Measurements from ENCODE around the gene CA5A.

CA5A gene

DNA sequence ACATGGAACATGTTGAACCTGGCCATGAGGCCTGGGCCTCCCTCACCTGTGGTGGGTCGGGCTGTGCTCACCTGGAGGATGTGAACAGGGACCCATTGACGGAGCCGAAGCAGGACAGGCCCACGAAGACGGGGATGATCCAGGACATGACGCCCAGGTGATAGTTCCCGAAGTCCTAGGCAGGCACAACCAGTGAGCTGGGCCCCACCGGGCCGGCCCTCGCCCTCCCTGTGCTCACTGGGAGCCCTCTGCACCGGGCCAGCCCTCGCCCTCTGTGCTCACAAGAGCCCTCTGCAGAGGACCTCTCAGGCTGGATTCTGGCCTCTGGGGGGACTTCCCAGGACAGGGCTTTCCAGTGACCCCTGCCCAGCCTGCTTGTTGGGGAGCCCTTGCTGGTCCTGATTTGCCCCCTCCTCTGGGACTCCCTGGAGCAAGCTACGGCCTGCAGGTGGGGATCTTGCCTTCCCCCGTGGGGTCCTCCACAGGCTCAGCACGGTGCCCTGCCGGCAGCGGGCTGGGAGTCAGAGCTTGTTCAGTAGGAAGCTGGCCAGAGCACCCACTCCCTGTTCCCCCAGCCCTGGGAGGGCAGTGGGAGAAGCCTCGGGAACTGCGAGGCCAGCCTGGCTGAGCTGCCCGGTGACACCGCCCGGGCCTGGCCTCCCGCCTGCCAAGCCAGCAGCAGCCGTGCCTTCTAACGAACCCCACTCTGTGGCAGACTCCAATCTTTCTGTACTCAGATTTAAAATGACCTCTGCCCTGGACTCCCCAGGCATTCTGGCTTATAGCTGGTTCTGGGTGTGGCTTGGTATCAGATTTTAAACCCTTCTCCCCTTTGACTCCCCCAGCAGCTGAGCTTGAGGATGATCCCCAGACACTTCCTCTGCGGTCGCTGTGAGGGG lies 97.4 kb downstream of the CA5A start:
- TF ChIP-seq, protein P1, sequence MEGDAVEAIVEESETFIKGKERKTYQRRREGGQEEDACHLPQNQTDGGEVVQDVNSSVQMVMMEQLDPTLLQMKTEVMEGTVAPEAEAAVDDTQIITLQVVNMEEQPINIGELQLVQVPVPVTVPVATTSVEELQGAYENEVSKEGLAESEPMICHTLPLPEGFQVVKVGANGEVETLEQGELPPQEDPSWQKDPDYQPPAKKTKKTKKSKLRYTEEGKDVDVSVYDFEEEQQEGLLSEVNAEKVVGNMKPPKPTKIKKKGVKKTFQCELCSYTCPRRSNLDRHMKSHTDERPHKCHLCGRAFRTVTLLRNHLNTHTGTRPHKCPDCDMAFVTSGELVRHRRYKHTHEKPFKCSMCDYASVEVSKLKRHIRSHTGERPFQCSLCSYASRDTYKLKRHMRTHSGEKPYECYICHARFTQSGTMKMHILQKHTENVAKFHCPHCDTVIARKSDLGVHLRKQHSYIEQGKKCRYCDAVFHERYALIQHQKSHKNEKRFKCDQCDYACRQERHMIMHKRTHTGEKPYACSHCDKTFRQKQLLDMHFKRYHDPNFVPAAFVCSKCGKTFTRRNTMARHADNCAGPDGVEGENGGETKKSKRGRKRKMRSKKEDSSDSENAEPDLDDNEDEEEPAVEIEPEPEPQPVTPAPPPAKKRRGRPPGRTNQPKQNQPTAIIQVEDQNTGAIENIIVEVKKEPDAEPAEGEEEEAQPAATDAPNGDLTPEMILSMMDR (IDR thresholded peaks at IDR 0.05; ENCODE audit: borderline replicate concordance, insufficient read depth, low read depth, low read length), result no peak

More for the DNA sequence above, 97.4 kb downstream of the CA5A start:
- H3K4me3 ChIP-seq (ENCODE audit: low read depth, low read length), result no peak overlapping the region

Measured in GM12875 (cell line).